Measurements from ENCODE around the gene DNAH6. TPM values are rescaled to one million over a fixed set of nuclear protein-coding genes. Genes with fewer than 3 reads are reported as not detected.

The DNAH6 gene
- total RNA-seq, 2 donors from 2014 or later, result 0.85 TPM; not detected in 1

DNA sequence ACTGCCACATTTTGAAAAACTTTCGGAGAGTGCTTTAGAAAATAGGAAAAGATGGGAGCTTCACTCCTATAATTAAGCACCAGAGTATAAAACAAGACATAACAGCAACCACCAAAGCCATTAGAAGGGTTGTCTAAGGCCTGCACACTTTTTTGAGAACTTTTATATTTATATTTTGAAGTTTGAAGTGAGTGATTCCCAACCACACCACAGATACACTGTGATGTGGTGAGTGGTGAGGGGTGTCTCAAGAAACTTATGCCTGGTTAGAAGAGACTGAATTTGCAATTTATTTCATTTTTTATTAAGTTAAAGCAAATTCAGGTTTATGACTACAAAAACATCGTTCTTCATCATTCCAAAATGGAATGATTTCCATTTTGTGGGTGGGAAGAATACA is 161.9 kb downstream of the DNAH6 start:
- no peaks in the 10 kb centered on the region for H3K4me1 ChIP-seq (ENCODE audit: control insufficient read depth in 1 of 2, low read depth in 2 of 2)
- no peaks in the 10 kb centered on the region for H3K36me3 ChIP-seq
- TF ChIP-seq, protein P1, sequence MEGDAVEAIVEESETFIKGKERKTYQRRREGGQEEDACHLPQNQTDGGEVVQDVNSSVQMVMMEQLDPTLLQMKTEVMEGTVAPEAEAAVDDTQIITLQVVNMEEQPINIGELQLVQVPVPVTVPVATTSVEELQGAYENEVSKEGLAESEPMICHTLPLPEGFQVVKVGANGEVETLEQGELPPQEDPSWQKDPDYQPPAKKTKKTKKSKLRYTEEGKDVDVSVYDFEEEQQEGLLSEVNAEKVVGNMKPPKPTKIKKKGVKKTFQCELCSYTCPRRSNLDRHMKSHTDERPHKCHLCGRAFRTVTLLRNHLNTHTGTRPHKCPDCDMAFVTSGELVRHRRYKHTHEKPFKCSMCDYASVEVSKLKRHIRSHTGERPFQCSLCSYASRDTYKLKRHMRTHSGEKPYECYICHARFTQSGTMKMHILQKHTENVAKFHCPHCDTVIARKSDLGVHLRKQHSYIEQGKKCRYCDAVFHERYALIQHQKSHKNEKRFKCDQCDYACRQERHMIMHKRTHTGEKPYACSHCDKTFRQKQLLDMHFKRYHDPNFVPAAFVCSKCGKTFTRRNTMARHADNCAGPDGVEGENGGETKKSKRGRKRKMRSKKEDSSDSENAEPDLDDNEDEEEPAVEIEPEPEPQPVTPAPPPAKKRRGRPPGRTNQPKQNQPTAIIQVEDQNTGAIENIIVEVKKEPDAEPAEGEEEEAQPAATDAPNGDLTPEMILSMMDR (IDR thresholded peaks at IDR 0.05), result no peak
- no peak for ATAC-seq (ENCODE audit: insufficient number of reproducible peaks, low FRiP score, low read depth)
- no peak overlapping the region for H3K27ac ChIP-seq
- no peak for DNase-seq (ENCODE audit: low spot score)
- no peak overlapping the region for H3K4me3 ChIP-seq
- H3K9me3 ChIP-seq, result no peaks in the 10 kb centered on the region
- no peaks in the 10 kb centered on the region for H3K27me3 ChIP-seq (replicated peaks; ENCODE audit: insufficient read depth)

DNA sequence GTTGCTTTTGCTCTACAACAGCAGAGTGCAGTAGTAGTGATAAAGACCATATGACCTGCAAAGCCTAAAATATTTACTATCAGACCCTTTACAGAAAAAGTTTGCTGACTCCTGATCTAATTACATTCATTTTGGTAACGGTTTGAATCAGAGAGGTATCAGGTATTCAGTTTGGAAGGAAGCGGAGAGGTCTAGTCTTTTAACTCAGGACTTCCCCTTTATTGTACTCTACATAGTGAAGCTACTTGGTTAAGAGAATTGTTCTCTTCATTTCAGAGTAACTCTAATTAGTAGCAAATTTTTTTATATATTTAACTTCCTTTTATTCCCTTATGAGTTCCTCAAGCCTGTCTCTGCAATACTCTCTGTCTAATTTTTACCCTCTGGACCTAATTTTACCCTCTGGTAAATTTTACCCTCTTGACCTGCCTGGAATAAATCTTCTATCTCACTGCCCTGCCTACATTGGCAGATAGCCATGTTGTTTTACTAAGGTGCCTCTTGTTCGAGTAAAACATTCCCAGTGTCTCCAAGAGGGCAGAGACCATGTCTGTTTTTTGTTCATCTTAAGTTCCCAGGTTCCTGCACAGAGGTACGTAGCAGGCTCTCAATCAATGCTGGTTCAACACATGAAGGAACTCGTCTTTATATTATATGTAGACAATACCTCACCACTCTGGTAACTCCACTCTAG is 170.6 kb downstream of the DNAH6 start:
- Histone ChIP-seq H3K27ac (no peak overlapping the region), H3K36me3 (no peaks in the 10 kb centered on the region), H3K4me1 (ENCODE audit: control insufficient read depth in 1 of 2, low read depth in 2 of 2) (no peaks in the 10 kb centered on the region), H3K9me3 (no peaks in the 10 kb centered on the region), H3K27me3 (replicated peaks; ENCODE audit: insufficient read depth) (no peaks in the 10 kb centered on the region), H3K4me3 (no peak overlapping the region)
- DNase-seq (ENCODE audit: low spot score) (no peak), ATAC-seq (ENCODE audit: insufficient number of reproducible peaks, low FRiP score, low read depth) (no peak)
- TF ChIP-seq, protein P1 (IDR thresholded peaks at IDR 0.05), result no peak

DNA sequence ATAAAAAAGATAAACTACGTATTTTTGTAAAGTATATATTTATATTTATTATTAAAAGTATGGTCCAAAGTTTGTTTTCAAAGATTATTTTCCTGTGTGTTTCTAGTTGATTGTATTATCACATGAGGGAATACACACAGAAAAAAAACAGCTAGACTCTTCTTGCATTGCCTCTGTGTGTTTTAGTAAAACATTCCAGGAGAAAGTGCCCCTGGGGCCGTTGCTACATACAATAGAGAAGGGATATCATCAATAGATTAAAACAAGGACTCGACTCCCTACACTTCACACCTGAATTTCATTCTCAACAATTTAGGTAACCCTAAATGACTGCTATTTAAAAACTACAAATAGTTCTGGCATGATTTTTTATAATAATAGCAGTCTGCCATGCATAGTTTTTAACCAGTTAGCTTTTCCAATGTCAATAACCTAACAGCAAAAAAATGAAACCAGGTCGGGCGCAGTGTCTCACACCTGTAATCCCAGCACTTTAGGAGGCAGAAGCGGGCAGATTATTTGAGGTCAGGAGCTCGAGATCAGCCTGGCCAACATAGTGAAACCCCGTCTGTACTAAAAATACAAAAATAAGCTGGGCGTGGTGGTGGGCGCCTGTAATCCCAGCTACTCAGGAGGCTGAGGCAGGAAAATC is 171.3 kb downstream of the DNAH6 start:
- no peak for ATAC-seq (ENCODE audit: insufficient number of reproducible peaks, low FRiP score, low read depth)
- Histone ChIP-seq H3K4me1 (ENCODE audit: control insufficient read depth in 1 of 2, low read depth in 2 of 2) (no peaks in the 10 kb centered on the region), H3K27ac (no peak overlapping the region), H3K27me3 (replicated peaks; ENCODE audit: insufficient read depth) (no peaks in the 10 kb centered on the region), H3K36me3 (no peaks in the 10 kb centered on the region), H3K9me3 (no peaks in the 10 kb centered on the region), H3K4me3 (no peak overlapping the region)
- TF ChIP-seq, protein P1 (IDR thresholded peaks at IDR 0.05), result no peak
- no peak for DNase-seq (ENCODE audit: low spot score)

DNA sequence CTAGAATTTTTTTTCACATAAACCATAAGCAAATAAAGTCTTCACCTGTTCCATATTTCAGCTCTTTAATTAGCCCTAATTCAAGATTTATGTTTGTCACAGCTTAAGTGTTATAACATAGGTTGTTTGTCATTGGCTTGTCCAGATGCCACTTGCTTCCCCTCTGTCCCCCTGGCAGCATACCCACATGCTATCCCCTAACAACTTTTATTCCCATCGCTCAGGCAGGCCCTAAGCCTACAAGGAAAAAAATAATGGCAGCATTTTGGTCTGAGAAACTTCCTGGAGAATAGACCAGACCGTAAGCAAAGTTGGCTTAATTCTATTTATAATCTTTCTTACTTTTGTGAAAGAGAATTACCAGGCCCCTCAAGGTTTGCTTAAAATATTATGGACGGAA is 173.9 kb downstream of the DNAH6 start:
- Histone ChIP-seq H3K27me3 (replicated peaks; ENCODE audit: insufficient read depth) (no peaks in the 10 kb centered on the region), H3K9me3 (no peaks in the 10 kb centered on the region), H3K36me3 (no peaks in the 10 kb centered on the region), H3K4me1 (ENCODE audit: control insufficient read depth in 1 of 2, low read depth in 2 of 2) (no peaks in the 10 kb centered on the region), H3K27ac (no peak overlapping the region), H3K4me3 (no peak overlapping the region)
- DNase-seq (ENCODE audit: low spot score) (no peak), ATAC-seq (ENCODE audit: insufficient number of reproducible peaks, low FRiP score, low read depth) (no peak)
- TF ChIP-seq, protein P1 (IDR thresholded peaks at IDR 0.05), result no peak

DNA sequence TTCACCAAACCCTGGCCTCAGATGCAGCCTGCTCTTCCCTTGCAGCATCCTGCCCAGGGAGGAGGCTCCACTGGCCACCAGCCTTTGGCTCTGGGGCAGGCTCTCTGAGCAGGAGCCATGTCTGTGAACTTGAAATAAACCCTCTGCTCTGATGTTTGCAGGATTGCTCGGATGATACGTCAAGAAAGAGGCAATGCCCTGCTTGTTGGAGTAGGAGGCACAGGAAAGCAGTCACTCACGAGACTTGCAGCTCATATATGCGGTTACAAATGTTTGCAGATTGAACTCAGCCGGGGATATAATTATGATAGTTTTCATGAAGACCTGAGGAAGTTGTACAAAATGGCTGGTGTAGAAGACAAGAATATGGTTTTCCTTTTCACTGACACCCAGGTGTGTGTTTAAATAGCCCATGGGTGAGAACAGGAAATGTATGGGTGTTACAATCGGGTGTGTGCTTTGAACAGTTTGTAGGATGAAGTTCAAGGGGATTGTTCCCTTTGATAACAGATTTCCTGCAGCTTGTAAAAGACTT is 177.9 kb downstream of the DNAH6 start:
- Histone ChIP-seq H3K27ac (no peak overlapping the region), H3K36me3 (no peaks in the 10 kb centered on the region), H3K4me3 (no peak overlapping the region), H3K27me3 (replicated peaks; ENCODE audit: insufficient read depth) (no peaks in the 10 kb centered on the region), H3K4me1 (ENCODE audit: control insufficient read depth in 1 of 2, low read depth in 2 of 2) (no peaks in the 10 kb centered on the region), H3K9me3 (no peaks in the 10 kb centered on the region)
- ATAC-seq (ENCODE audit: insufficient number of reproducible peaks, low FRiP score, low read depth), result no peak
- TF ChIP-seq, protein P1 (IDR thresholded peaks at IDR 0.05), result no peak
- DNase-seq (ENCODE audit: low spot score), result no peak

Measured in thoracic aorta (tissue), 2 donors.